HFFc6 (cell line): ENCODE results near the gene ARHGAP22. TPM values are rescaled to one million over a fixed set of nuclear protein-coding genes. Genes with fewer than 3 reads are reported as not detected.

Experiments used
- DNase-seq: peaks from one replicate; pipeline ENCODE4 v3.0.0-alpha.2; 2018
- H3K27ac Mint-ChIP-seq: 2 replicates; pipeline ENCODE4 v1.8.0; 2020; ENCODE audit warnings: mild to moderate bottlenecking, mixed read lengths
- H3K27me3 Mint-ChIP-seq: 2 replicates; pipeline ENCODE4 v1.8.0; 2021; ENCODE audit warnings: mild to moderate bottlenecking, moderate library complexity, mixed read lengths; ENCODE audit not compliant: insufficient read depth
- H3K36me3 Mint-ChIP-seq: 2 replicates; pipeline ENCODE4 v1.8.0; 2021; ENCODE audit warnings: low read depth, mixed read lengths
- H3K4me1 Mint-ChIP-seq: 2 replicates; pipeline ENCODE4 v1.8.0; 2020; ENCODE audit warnings: low read depth, mixed read lengths
- H3K4me3 Mint-ChIP-seq: 2 replicates; pipeline ENCODE4 v1.8.0; 2020; ENCODE audit warnings: mild to moderate bottlenecking, moderate library complexity, mixed read lengths
- H3K9me3 Mint-ChIP-seq: 2 replicates; pipeline ENCODE4 v1.8.0; 2020; ENCODE audit warnings: mild to moderate bottlenecking, mixed read lengths
- CTCF ChIP-seq: fragments of 200-600 bp; sonication (generic); IDR thresholded peaks from 2 replicates; pipeline ENCODE4 v1.5.0; 2021; ENCODE audit warnings: antibody characterized with exemption, mild to moderate bottlenecking
- total RNA-seq, 6 experiments: library from RNA; stranded (reverse); fragmentation: NEBNext Ultra II Directional; extraction: Animal tissue kit (Norgen Biotek cat#: 25700); gene quantifications; 2 replicates in 1 of 6; 3 replicates in 5 of 6; pipeline ENCODE4 v1.2.3, GENCODE V29; 2021

Gene ARHGAP22
- total RNA-seq, 6 experiments from 2014 or later, result 74.3 to 117 (median 95.7) TPM

- TF ChIP-seq CTCF, result no peak
- peaks cover 6% of the 10 kb centered on the region for H3K4me1 Mint-ChIP-seq
- peaks cover 13% of the 10 kb centered on the region for H3K27me3 Mint-ChIP-seq
- no peak overlapping the region for H3K27ac Mint-ChIP-seq
- peaks cover 16% of the 10 kb centered on the region for H3K36me3 Mint-ChIP-seq
- H3K4me3 Mint-ChIP-seq, result no peak overlapping the region
- H3K9me3 Mint-ChIP-seq, result no peaks in the 10 kb centered on the region
- no peak for DNase-seq
Observed at GRCh38 chr10:48455392-48456151, 149.3 kb downstream of the ARHGAP22 start.

DNA sequence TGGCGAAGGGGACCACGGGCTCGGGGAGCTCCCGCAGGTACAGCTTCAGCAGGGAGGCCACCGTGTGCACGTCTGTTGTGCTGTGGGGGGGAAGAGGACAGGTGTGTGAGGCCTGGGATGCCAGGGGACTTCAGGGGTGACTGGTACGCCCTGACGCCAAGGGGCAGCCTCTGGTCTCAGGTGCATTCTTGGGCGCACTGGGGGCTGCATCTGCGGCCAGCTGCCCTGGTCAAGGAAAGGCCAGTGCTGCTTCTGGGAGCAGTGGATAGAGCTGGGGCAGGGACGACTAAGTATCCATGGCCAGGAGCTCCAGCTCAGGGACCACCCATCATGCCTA lies 149.8 kb downstream of the ARHGAP22 start:
- H3K36me3 Mint-ChIP-seq, result peaks cover 11% of the 10 kb centered on the region; the same call in 1 of the 2 replicates
- H3K27me3 Mint-ChIP-seq, result peaks cover 13% of the 10 kb centered on the region
- no peak overlapping the region for H3K27ac Mint-ChIP-seq
- no peak for TF ChIP-seq CTCF
- no peak for DNase-seq
- no peak overlapping the region for H3K4me3 Mint-ChIP-seq
- no peaks in the 10 kb centered on the region for H3K9me3 Mint-ChIP-seq
- peaks cover under 1% of the 10 kb centered on the region; the same call in 1 of the 2 replicates for H3K4me1 Mint-ChIP-seq

- no peak for DNase-seq
- peaks cover 10% of the 10 kb centered on the region; the same call in 1 of the 2 replicates for H3K36me3 Mint-ChIP-seq
- H3K4me1 Mint-ChIP-seq, result peaks cover under 1% of the 10 kb centered on the region; the same call in 1 of the 2 replicates
- no peak overlapping the region for H3K27ac Mint-ChIP-seq
- H3K4me3 Mint-ChIP-seq, result no peak overlapping the region
- H3K27me3 Mint-ChIP-seq, result peaks cover 13% of the 10 kb centered on the region
- no peaks in the 10 kb centered on the region for H3K9me3 Mint-ChIP-seq
- no peak for TF ChIP-seq CTCF
Observed at GRCh38 chr10:48454302-48455054, 150.4 kb downstream of the ARHGAP22 start.

- no peak for DNase-seq
- peaks cover 12% of the 10 kb centered on the region for H3K36me3 Mint-ChIP-seq
Observed at GRCh38 chr10:48453451-48454301, 151.2 kb downstream of the ARHGAP22 start.

More at GRCh38 chr10:48453451-48454301, 151.2 kb downstream of the ARHGAP22 start:
- Mint-ChIP-seq H3K4me3 (no peak overlapping the region), H3K27ac (no peak overlapping the region; the same call in 1 of the 2 replicates), H3K9me3 (no peaks in the 10 kb centered on the region), H3K4me1 (peaks cover 8% of the 10 kb centered on the region), H3K27me3 (peaks cover 18% of the 10 kb centered on the region)
- no peak for TF ChIP-seq CTCF
